ENCODE results near the gene VAMP5.
"Not testable (repeated sequence)": the region's sequence is repeated elsewhere in the genome, so short reads cannot be mapped to it uniquely, and the experiment has no call there.

Gene VAMP5, protein sequence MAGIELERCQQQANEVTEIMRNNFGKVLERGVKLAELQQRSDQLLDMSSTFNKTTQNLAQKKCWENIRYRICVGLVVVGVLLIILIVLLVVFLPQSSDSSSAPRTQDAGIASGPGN

DNA sequence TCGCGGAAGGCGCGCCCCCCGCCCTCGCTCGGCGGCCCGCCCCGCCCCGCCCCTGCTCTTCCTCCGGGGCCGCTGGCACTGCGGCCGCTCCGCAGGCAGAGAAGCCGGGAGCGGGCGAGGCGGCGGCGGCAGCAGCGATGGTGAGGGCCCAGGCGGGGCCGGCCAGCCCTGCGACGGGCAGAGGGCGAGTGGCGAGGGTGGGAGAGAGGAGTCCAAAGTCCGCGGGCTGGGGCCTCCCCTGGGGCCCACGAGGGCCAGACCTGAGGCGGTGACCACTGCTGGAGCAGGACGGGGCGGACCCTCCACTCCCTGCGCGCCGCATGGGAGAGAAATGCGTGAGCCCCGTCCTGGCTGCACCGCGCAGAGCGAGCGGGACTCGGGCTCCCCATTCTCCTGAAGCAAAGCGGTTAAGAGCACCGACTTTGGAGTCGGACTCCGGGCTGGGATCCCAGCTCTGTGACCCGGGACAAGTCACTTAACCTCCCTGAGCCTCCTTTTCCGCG lies at the start of gene VAMP5:
Gene VAMP5, plus strand, starts transcription at position 78 of the 503 bp plus-strand sequence. Its CDS starts 60 bp downstream, at position 138.
- Mint-ChIP-seq H3K36me3 (ENCODE audit: low read depth) (peaks cover 21% of the 10 kb centered on the region), H3K4me3 (peak within 1 kb of the TSS; percentile 81), H3K9me3 (no peaks in the 10 kb centered on the region), H3K27me3 (no peaks in the 10 kb centered on the region), H3K4me1 (ENCODE audit: low read depth) (peaks cover 54% of the 10 kb centered on the region), H3K27ac (peak within 1 kb of the TSS; percentile 83)

DNA sequence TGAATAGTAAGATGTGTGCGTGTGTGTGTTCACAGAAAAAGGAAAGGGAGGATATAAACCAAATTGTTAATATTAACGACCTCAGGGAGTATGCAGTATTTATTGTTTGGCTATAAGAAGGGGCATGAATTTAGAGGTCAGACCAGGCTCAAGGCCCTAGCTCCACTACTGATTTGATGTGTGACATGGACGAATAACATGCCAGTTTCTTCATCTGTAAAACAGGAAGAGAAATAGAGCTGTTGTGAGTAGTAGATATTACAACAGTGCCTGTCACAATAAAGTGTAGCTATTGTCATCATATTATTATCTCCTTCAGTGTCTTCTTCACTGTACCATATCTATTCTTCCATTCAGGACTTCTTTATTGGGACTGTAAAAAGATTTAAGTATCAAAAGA lies 49.4 kb upstream of the VAMP5 start:
- H3K4me3 Mint-ChIP-seq: no peak overlapping the region
- peaks cover 7% of the 10 kb centered on the region for H3K36me3 Mint-ChIP-seq (ENCODE audit: low read depth)
- H3K9me3 Mint-ChIP-seq: no peaks in the 10 kb centered on the region
- H3K27me3 Mint-ChIP-seq: no peaks in the 10 kb centered on the region
- no peak overlapping the region for H3K27ac Mint-ChIP-seq
- H3K4me1 Mint-ChIP-seq (ENCODE audit: low read depth): peaks cover 18% of the 10 kb centered on the region

DNA sequence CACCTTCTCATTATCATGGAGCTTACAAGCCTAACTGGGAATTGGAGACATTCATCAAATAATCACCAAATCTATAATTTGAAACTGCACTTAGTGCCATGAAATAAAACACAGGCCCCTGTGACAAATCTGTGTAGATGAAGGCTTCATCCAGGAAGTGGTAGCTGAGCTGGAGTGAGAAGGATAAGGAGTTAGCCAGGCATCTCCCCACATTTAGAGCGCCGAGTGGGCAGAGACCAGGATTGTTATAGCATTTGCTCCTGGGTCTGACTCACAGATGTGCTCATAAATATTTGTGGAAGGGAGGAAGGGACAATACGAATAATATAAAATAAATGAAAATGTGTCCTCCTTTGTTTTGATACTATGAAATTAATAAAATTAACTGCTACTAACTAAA lies 47.8 kb upstream of the VAMP5 start:
- Mint-ChIP-seq H3K36me3 (ENCODE audit: low read depth) (peaks cover 23% of the 10 kb centered on the region), H3K27me3 (no peaks in the 10 kb centered on the region), H3K4me3 (no peak overlapping the region), H3K9me3 (no peaks in the 10 kb centered on the region), H3K27ac (no peak overlapping the region), H3K4me1 (ENCODE audit: low read depth) (peaks cover 34% of the 10 kb centered on the region)

DNA sequence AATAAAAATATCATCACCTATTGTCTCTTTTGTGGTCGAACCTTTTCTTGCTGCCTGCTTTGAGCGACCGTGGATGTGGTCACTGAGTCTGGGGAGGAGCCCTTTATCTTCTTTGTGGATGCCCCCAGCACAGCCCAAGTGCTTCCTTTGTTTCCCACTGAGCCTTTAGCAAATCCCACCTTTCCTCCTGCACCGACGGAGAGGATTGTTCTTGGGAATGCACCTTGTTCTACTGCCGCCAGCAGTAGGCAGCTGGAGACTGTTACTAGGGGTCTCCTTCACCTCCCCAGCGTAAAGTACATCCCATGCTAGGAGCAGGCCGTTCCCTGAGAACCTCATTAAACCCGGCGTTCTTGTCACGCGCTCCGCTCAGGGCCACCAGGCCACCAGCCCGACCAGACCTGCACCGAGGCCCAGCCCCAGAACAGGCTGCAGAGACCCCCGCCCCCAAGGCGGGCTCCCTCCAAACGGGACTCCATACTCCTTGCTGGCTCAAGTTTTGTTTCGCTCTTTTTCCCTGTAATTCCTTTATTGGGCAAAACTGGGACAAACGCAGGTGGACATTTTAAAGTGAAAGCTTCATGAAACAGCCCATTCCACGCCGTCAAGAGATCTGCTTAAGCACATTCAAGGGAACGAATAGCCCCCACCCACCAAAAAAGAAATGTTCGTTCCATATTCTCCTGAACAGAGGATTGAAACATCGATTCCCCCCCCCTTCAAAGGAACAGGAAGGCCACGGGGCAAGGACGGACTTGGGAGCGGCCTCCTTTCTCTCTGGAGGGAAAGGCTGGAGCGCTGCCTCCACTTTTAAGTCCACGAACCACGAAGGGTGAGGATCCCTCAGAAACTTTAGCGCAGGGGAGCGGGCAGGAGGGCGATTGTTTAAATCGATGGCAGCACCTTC lies 46.4 kb upstream of the VAMP5 start:
- no peaks in the 10 kb centered on the region for H3K9me3 Mint-ChIP-seq
- peaks cover 37% of the 10 kb centered on the region for H3K36me3 Mint-ChIP-seq (ENCODE audit: low read depth)
- H3K27me3 Mint-ChIP-seq: no peaks in the 10 kb centered on the region
- peak overlapping the region; percentile 99 for H3K4me3 Mint-ChIP-seq
- peak overlapping the region; percentile 99 for H3K27ac Mint-ChIP-seq
- H3K4me1 Mint-ChIP-seq (ENCODE audit: low read depth): peaks cover 47% of the 10 kb centered on the region

DNA sequence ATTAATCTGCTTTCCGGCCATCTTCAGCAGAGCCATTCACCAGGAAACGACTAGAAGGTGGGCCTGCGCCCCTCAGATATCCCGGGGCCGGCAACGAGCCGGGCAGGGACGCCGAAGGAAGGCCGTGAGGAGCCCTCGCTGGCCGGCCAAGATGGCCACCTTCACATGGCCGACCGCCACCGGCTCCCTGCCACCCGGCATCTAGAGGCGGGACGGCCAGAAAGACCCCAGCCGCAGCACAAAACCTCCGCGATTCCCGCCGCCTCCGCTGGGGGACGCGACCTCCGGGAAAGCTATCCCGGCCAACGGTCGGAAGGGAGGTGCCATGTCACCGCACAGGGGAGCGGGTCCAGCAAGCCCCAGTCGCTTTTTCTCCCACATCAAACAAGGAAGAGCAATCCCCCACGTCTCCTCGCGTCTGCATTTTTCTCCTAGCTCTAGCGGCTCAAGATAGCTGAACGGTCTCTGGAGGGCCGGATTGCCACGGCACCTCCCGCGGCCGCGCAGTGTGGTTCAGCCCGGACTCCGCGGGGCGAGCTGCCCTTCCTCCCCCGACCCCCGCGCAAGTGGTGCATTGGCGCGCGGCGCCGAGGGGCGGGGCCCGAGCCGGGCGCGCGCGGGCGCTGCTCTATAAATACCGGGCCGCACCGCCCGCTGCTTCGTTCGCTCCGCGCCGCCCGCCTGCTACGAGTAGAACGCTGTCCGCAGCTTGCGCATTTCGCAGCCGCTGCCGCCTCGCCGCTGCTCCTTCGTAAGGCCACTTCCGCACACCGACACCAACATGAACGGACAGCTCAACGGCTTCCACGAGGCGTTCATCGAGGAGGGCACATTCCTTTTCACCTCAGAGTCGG lies 45.5 kb upstream of the VAMP5 start, which contains the start of gene MAT2A:
Gene MAT2A, plus strand, starts transcription at position 662 of the 854 bp plus-strand sequence. Its CDS starts 120 bp downstream, at position 782.
- peak within 1 kb of the TSS; percentile 99 for H3K27ac Mint-ChIP-seq
- peaks cover 53% of the 10 kb centered on the region for H3K4me1 Mint-ChIP-seq (ENCODE audit: low read depth)
- no peaks in the 10 kb centered on the region for H3K9me3 Mint-ChIP-seq
- peaks cover 46% of the 10 kb centered on the region for H3K36me3 Mint-ChIP-seq (ENCODE audit: low read depth)
- peak within 1 kb of the TSS; percentile 99 for H3K4me3 Mint-ChIP-seq
- no peaks in the 10 kb centered on the region for H3K27me3 Mint-ChIP-seq

DNA sequence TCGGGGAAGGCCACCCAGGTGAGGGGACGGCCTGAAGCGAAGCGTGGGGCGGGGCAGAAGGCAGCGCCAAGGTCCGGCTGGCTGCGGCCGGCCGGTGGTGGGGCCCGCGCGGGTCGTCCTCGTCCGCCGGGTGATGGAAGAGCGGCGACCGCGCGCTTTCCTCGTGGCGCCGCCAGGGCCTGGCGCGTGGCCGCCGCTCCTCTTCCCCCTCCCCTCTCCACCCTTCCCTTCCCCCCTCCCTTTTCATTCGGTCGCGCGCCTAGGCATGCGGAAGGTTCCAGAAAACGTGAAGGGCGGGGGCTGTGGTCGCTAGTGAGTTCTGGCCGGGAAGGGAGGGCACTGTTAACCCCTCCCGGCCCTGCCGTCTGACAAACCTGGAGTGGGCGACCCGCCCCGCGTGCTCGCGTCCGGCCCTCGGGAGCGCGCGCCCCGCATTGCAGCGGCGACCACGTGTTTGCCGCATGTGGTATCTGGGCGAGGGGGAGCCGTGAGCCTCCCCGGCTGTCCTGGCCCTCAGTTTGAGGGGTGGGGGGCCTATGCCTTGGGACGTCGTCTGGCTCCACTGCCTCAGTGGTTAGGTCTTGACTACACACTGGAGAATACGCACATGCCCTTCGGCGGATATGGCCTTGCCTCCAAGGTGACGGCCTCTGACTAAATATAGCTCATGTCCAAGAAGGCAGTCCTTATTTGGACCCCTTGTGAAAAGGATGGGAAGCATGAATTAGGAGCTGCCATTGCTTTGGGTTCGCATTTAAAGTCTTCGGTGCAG lies 44.7 kb upstream of the VAMP5 start:
- no peaks in the 10 kb centered on the region for H3K27me3 Mint-ChIP-seq
- peak overlapping the region; percentile 99 for H3K4me3 Mint-ChIP-seq
- H3K36me3 Mint-ChIP-seq (ENCODE audit: low read depth): peaks cover 54% of the 10 kb centered on the region
- H3K27ac Mint-ChIP-seq: peak overlapping the region; percentile 99
- no peaks in the 10 kb centered on the region for H3K9me3 Mint-ChIP-seq
- H3K4me1 Mint-ChIP-seq (ENCODE audit: low read depth): peaks cover 60% of the 10 kb centered on the region

DNA sequence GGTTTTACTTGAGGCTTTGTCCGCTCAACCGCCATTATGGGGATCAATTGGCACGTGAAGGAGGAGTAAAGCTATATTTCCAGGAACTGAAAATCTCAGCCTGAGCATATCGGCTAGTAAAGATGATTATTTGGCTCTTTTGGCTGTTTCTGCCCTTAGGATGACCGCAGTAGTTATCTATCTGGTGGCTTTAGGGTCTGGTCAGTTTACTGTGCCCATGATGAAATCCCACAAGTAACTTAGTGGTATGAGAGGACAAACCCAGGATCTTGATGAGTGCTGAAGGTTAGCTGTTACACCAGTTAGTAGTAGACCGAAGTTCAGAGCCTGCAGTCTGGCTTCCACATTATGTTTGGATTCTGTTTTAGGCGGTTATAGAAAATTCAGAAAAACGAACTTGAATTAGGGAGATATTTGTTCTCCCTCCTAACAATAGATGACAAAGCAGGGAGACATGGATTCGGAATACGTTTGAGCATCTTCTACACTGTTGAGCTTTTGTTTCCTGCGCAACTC lies 44.0 kb upstream of the VAMP5 start:
- peak overlapping the region; percentile 99 for H3K4me3 Mint-ChIP-seq

DNA sequence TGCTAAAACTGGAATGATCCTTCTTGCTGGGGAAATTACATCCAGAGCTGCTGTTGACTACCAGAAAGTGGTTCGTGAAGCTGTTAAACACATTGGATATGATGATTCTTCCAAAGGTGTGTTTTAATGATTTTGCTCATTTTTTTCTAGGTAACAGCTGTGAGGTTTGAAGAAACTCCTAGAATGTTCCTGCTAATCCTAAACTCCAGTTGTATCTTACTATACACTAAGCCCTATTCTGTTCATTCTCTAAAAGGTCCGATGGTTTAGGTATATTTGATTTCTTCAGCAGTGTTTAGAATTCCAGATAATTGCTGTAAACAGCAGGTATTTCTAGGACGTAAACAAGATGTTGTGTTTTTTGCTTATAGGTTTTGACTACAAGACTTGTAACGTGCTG lies 43.0 kb upstream of the VAMP5 start:
- H3K4me1 Mint-ChIP-seq (ENCODE audit: low read depth): peaks cover 59% of the 10 kb centered on the region
- H3K4me3 Mint-ChIP-seq: peak overlapping the region; percentile 99
- H3K27me3 Mint-ChIP-seq: no peaks in the 10 kb centered on the region
- peaks cover 63% of the 10 kb centered on the region for H3K36me3 Mint-ChIP-seq (ENCODE audit: low read depth)
- H3K27ac Mint-ChIP-seq: peak overlapping the region; percentile 96
- no peaks in the 10 kb centered on the region for H3K9me3 Mint-ChIP-seq

More for the DNA sequence above, 44.0 kb upstream of the VAMP5 start:
- peaks cover 59% of the 10 kb centered on the region for H3K36me3 Mint-ChIP-seq (ENCODE audit: low read depth)
- H3K27me3 Mint-ChIP-seq: no peaks in the 10 kb centered on the region
- no peaks in the 10 kb centered on the region for H3K9me3 Mint-ChIP-seq
- H3K4me1 Mint-ChIP-seq (ENCODE audit: low read depth): peaks cover 60% of the 10 kb centered on the region
- peak overlapping the region; percentile 96 for H3K27ac Mint-ChIP-seq

DNA sequence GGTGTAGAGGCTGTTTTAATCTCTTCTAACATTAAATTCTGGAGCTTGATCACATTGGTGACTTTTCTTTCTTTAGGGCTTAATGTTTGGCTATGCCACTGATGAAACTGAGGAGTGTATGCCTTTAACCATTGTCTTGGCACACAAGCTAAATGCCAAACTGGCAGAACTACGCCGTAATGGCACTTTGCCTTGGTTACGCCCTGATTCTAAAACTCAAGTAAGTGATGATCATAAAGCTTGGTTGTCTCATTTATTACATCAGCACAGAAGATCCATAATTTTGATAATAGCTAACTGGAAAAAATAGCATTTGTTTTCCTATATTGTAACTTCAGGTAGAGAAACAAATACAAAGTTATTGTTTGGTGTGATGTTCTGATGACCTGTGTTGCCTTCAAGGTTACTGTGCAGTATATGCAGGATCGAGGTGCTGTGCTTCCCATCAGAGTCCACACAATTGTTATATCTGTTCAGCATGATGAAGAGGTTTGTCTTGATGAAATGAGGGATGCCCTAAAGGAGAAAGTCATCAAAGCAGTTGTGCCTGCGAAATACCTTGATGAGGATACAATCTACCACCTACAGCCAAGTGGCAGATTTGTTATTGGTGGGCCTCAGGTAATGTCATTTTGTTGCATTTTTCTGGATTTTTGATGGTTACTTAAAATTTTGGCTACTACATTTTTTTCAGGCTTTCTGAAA lies 42.3 kb upstream of the VAMP5 start:
- H3K4me1 Mint-ChIP-seq (ENCODE audit: low read depth): peaks cover 53% of the 10 kb centered on the region

DNA sequence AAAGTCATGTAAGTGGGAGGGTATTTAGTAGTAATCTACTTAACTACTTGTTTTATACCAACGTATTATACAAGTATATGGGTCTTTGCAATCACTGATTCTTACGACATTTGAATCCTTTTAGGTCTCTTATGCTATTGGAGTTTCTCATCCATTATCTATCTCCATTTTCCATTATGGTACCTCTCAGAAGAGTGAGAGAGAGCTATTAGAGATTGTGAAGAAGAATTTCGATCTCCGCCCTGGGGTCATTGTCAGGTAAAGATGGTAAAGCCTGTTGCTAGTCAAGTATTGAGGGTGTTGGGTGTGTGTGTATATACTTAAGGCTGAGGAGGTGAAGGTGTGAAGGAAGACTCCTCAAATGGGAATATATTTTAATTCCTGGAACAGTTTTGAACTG lies 41.5 kb upstream of the VAMP5 start:
- peaks cover 61% of the 10 kb centered on the region for H3K36me3 Mint-ChIP-seq (ENCODE audit: low read depth)
- peak overlapping the region; percentile 99 for H3K4me3 Mint-ChIP-seq
- no peaks in the 10 kb centered on the region for H3K27me3 Mint-ChIP-seq

More for the DNA sequence above, 42.3 kb upstream of the VAMP5 start:
- Mint-ChIP-seq H3K9me3 (no peaks in the 10 kb centered on the region), H3K27ac (peak overlapping the region; percentile 96), H3K27me3 (no peaks in the 10 kb centered on the region), H3K4me3 (peak overlapping the region; percentile 99), H3K36me3 (ENCODE audit: low read depth) (peaks cover 61% of the 10 kb centered on the region)

DNA sequence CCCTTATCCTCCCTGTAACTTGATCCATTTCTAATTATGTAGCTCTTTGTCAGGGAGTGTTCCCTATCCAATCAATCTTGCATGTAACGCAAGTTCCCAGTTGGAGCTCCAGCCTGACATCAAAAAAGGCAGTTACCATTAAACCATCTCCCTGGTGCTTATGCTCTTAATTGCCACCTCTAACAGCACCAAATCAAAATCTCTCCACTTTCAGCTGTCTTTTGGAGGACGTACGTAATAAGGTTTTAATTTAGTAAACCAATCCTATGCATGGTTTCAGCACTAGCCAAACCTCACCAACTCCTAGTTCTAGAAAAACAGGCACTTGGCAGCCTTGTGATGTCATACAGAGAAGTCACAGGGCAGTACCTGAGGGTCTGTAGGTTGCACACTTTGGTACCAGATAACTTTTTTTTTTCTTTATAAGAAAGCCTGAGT lies 40.0 kb upstream of the VAMP5 start:
- not testable (repeated sequence) for H3K27me3 Mint-ChIP-seq, H3K9me3 Mint-ChIP-seq
- peaks cover 44% of the 10 kb centered on the region for H3K4me1 Mint-ChIP-seq (ENCODE audit: low read depth)
- peak overlapping the region; percentile 67 for H3K27ac Mint-ChIP-seq
- H3K36me3 Mint-ChIP-seq (ENCODE audit: low read depth): peaks cover 61% of the 10 kb centered on the region
- peak overlapping the region; percentile 24 for H3K4me3 Mint-ChIP-seq

More for the DNA sequence above, 41.5 kb upstream of the VAMP5 start:
- H3K27ac Mint-ChIP-seq: peak overlapping the region; percentile 96
- peaks cover 44% of the 10 kb centered on the region for H3K4me1 Mint-ChIP-seq (ENCODE audit: low read depth)
- H3K9me3 Mint-ChIP-seq: no peaks in the 10 kb centered on the region

DNA sequence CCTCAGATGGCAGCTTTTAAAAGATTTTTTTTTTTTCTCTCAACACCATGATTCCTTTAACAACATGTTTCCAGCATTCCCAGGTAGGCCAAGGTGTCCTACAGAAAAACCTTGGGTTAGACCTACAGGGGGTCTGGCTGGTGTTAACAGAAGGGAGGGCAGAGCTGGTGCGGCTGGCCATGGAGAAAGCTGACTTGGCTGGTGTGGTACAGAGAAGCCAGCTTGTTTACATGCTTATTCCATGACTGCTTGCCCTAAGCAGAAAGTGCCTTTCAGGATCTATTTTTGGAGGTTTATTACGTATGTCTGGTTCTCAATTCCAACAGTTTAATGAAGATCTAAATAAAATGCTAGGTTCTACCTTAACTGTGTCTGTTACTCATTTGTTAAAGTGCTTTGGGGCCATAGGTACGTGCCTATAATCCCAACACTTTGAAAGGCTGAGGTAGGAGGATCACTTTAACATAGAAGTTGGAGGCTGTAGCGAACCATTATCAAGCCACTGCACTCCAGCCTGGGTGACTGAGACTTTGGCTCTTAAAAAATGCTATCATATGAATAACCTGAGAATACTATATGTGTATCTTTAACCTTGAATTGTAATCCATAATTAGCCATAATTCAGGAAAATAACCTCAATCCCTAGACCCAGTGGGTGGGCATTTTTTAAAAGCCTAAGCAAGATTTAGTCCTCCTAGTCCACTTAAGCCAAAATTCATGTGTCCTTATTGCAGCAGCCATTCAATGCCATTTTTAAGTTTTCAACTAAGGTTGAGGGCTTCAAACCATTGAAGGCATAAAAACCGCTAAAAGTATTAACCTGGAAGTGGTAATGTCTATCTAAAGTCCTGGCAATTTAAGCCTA lies 39.1 kb upstream of the VAMP5 start:
- Mint-ChIP-seq H3K4me3 (peak overlapping the region; percentile 35), H3K4me1 (ENCODE audit: low read depth) (peaks cover 40% of the 10 kb centered on the region), H3K36me3 (ENCODE audit: low read depth) (peaks cover 57% of the 10 kb centered on the region), H3K27ac (peak overlapping the region; percentile 46)
- H3K9me3 Mint-ChIP-seq, H3K27me3 Mint-ChIP-seq: not testable (repeated sequence)
